VCaP (cell line): ENCODE measurements around the gene GPR152.

Source experiments
- H3K27ac ChIP-seq: fragments of 450-650 bp; 2 replicates; pipeline ENCODE4 v1.5.1; 2017
- TF ChIP-seq, protein P1 (sequence below): fragments of 450-650 bp; conservative IDR thresholded peaks from 2 replicates; pipeline ENCODE4 v1.5.1; 2017; ENCODE audit warnings: mild to moderate bottlenecking, moderate library complexity

The GPR152 gene

DNA sequence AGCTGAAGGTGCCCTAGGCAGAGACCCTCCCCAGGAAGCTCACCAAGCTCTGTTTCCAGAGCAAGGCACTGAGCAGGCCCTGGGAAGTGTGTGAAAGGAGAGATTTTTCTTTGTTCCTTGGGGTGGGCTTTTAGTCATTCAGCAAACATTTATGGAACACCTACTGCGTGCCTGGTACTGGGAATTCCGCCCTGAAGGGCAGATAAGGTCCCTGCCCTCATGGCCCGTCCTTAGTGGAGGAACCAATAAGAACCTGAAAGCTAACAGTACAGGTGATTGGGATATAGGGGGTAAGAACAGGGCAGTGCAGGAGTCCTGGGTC, 12.6 kb upstream of the GPR152 start:
- H3K27ac ChIP-seq, result peak overlapping the region; percentile 98

DNA sequence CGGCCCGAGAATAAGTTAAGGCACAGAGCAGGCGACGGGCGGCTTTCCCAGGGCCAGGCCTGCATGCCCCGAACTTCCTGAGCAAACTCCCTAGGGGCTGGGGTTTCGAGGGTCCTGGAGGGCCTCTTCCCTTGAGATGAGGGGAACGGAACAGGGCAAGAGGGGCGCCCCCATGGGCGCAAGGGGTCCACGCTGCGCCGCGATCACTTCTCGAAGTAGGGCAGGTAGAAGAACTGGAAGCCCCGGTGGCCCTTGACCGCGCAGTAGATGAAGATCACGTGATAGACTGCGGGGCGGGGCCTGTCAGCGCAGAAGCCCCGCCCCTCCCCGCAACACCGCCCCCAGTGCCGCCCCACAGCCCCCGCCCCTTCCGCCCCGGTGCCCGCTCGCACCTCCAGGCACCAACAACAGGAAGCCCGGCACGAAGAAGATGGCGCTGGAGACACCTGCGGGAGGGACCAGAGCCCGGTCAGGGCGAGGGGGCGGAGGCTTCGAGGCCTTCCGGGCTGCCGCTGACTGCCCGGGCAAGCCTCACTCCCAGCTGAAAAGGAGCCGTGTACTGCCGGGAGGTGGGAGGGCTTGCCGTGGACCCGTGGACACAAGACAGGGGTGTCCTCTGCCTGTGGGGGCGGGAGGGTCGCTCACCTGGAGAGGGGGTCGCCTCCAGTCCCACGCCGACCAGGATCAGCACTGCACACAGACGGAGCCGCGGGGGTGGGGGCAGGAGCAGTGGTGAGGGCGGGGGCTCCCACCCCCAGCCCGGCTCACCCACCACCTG, 12.1 kb upstream of the GPR152 start:
- H3K27ac ChIP-seq, result peak overlapping the region; percentile 98
- TF ChIP-seq, protein P1, sequence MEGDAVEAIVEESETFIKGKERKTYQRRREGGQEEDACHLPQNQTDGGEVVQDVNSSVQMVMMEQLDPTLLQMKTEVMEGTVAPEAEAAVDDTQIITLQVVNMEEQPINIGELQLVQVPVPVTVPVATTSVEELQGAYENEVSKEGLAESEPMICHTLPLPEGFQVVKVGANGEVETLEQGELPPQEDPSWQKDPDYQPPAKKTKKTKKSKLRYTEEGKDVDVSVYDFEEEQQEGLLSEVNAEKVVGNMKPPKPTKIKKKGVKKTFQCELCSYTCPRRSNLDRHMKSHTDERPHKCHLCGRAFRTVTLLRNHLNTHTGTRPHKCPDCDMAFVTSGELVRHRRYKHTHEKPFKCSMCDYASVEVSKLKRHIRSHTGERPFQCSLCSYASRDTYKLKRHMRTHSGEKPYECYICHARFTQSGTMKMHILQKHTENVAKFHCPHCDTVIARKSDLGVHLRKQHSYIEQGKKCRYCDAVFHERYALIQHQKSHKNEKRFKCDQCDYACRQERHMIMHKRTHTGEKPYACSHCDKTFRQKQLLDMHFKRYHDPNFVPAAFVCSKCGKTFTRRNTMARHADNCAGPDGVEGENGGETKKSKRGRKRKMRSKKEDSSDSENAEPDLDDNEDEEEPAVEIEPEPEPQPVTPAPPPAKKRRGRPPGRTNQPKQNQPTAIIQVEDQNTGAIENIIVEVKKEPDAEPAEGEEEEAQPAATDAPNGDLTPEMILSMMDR, result peak; percentile 12; the same call in 1 of the 2 replicates

More for the DNA sequence above, 12.6 kb upstream of the GPR152 start:
- TF ChIP-seq, protein P1, result no peak

- H3K27ac ChIP-seq, result peak overlapping the region; percentile 98
Observed at GRCh38 chr11:67463680-67464410, 11.3 kb upstream of the GPR152 start.

DNA sequence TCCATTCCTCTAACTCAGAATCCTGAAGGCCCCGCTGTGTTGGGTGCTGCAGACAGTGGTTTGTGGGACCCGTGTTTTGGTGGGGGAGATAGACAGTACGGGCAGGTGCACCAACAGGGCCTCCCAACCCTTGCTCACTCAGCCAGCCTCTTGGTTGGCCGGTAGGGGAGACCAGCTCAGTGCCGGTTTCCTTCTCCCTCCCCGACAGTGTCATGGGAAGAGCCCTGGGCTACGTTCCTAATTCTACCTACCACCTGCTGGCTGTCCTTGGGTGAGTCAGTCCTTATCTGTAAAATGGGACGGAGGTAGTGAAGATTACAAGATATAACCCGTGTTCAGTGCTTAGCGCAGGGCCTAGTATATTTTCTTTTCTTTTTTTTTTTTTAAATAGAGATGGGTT, 10.7 kb upstream of the GPR152 start:
- no peak overlapping the region; the same call in 1 of the 2 replicates for H3K27ac ChIP-seq

More at GRCh38 chr11:67463680-67464410, 11.3 kb upstream of the GPR152 start:
- TF ChIP-seq, protein P1, result no peak

GRCh38 chr11:67458266-67458665, 5.7 kb upstream of the GPR152 start:
- TF ChIP-seq, protein P1, result no peak
- no peak overlapping the region for H3K27ac ChIP-seq

More for the DNA sequence above, 10.7 kb upstream of the GPR152 start:
- TF ChIP-seq, protein P1, result no peak

DNA sequence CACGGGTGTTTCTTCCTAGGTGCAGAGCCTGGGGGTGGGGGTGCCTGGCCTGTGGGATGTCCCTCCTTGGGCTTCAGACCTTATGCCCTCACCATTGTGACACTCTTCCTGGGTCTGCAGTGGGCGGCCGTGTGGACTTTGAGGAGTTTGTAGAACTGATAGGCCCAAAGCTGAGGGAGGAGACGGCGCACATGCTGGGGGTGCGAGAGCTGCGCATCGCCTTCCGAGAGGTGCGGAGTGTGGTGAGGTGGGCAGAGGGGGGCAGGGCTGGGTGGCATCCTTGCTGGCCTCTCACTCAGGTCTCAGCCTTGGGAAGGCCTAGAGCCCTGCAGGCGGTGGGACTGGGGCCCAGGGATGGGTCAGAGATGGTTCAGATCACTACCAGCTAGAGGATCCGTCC, 4.9 kb upstream of the GPR152 start:
- TF ChIP-seq, protein P1, result no peak
- H3K27ac ChIP-seq, result no peak overlapping the region

GRCh38 chr11:67456068-67456705, 3.7 kb upstream of the GPR152 start:
- H3K27ac ChIP-seq, result no peak overlapping the region
- TF ChIP-seq, protein P1, result no peak
